HEK293 (cell line): ENCODE results near the gene TAS2R60.
A peak's percentile ranks its signal among the peaks of the same experiment; 100 is the strongest.

ENCODE experiments used
- CTCF ChIA-PET: fragments of 350-600 bp; formaldehyde crosslinking; extraction: SDS; loops from one replicate; lab custom pipeline; 2021; ENCODE audit warnings: antibody characterized with exemption; lab: Yijun Ruan, JAX
- POLR2A ChIA-PET: fragments of 300-600 bp; formaldehyde crosslinking; extraction: SDS; loops from one replicate; lab custom pipeline; 2020; ENCODE audit warnings: antibody characterized with exemption, inconsistent platforms; lab: Yijun Ruan, JAX
- H3K27ac ChIP-seq: fragments of 200-500 bp; sonication (Bioruptor generic); 2 replicates; pipeline ENCODE4 v1.5.1; 2014; ENCODE audit warnings: low read depth, low read length, control low read depth, inconsistent platforms; ENCODE audit errors: extremely low read depth
- H3K36me3 ChIP-seq, 2 experiments: fragments of 200-500 bp in 1 of 2; sonication (Bioruptor generic) in 1 of 2; 1 replicate in 1 of 2; 2 replicates in 1 of 2; pipeline ENCODE4 v1.5.1; 2014 to 2017; ENCODE audit warnings: inconsistent platforms in 2 of 2, low read length in 2 of 2; ENCODE audit not compliant: control insufficient read depth in 2 of 2, insufficient read depth in 1 of 2
- H3K4me1 ChIP-seq: fragments of 200-500 bp; sonication (Bioruptor generic); 2 replicates; pipeline ENCODE4 v1.5.1; 2014; ENCODE audit warnings: mild to moderate bottlenecking, low read length, inconsistent platforms; ENCODE audit not compliant: control insufficient read depth, insufficient read depth
- H3K4me3 ChIP-seq: 2 replicates; pipeline ENCODE4 v1.5.1; 2011; ENCODE audit warnings: low read depth, mild to moderate bottlenecking, control low read depth, low read length, moderate library complexity
- H3K9me3 ChIP-seq: fragments of 200-500 bp; sonication (Bioruptor generic); 2 replicates; pipeline ENCODE4 v1.5.1; 2014; ENCODE audit warnings: low read depth, low read length, inconsistent platforms; ENCODE audit not compliant: control insufficient read depth, insufficient read depth
- ATF2 ChIP-seq: fragments of 450-650 bp; formaldehyde crosslinking; IDR thresholded peaks from 2 replicates; pipeline ENCODE4 v1.5.1; 2016; ENCODE audit warnings: missing biosample characterization, missing genetic modification characterization, low read depth
- BCL11A ChIP-seq: fragments of 450-650 bp; formaldehyde crosslinking; IDR thresholded peaks from 2 replicates; pipeline ENCODE4 v1.5.1; 2016; ENCODE audit warnings: low read depth, missing biosample characterization, missing genetic modification characterization
- EGR2 ChIP-seq: fragments of 450-650 bp; formaldehyde crosslinking; IDR thresholded peaks from 2 replicates; pipeline ENCODE4 v1.5.1; 2016; ENCODE audit warnings: low read depth, missing biosample characterization, missing genetic modification characterization
- KLF9 ChIP-seq: fragments of 450-650 bp; formaldehyde crosslinking; IDR thresholded peaks from 2 replicates; pipeline ENCODE4 v1.5.1; 2016; ENCODE audit warnings: missing biosample characterization, missing genetic modification characterization, low read depth
- MYNN ChIP-seq: fragments of 450-650 bp; formaldehyde crosslinking; IDR thresholded peaks from 2 replicates; pipeline ENCODE4 v1.5.1; 2016; ENCODE audit warnings: missing biosample characterization, missing genetic modification characterization, borderline replicate concordance
- PRDM2 ChIP-seq: fragments of 450-650 bp; formaldehyde crosslinking; IDR thresholded peaks from 2 replicates; pipeline ENCODE4 v1.5.1; 2016; ENCODE audit warnings: missing biosample characterization, missing genetic modification characterization, borderline replicate concordance
- SALL2 ChIP-seq: fragments of 450-650 bp; formaldehyde crosslinking; IDR thresholded peaks from 2 replicates; pipeline ENCODE4 v1.5.0; 2017; ENCODE audit warnings: missing biosample characterization, mild to moderate bottlenecking, missing genetic modification characterization, borderline replicate concordance
- SETDB1 ChIP-seq: IDR thresholded peaks from one replicate; pipeline ENCODE4 v1.6.1; 2017; ENCODE audit warnings: mild to moderate bottlenecking, low read length, moderate library complexity, mixed read lengths; ENCODE audit not compliant: insufficient read length
- ZBTB17 ChIP-seq: fragments of 450-650 bp; formaldehyde crosslinking; IDR thresholded peaks from 2 replicates; pipeline ENCODE4 v1.5.1; 2016; ENCODE audit warnings: missing biosample characterization, missing genetic modification characterization
- ZFHX2 ChIP-seq: fragments of 450-650 bp; formaldehyde crosslinking; conservative IDR thresholded peaks from 2 replicates; pipeline ENCODE4 v1.5.1; 2016; ENCODE audit warnings: missing biosample characterization, missing genetic modification characterization
- ZFP69B ChIP-seq: fragments of 450-650 bp; formaldehyde crosslinking; IDR thresholded peaks from 2 replicates; pipeline ENCODE4 v1.5.1; 2016; ENCODE audit warnings: missing biosample characterization, missing genetic modification characterization
- ZNF16 ChIP-seq: fragments of 450-650 bp; formaldehyde crosslinking; IDR thresholded peaks from 2 replicates; pipeline ENCODE4 v1.5.1; 2016; ENCODE audit warnings: low read depth, missing biosample characterization, missing genetic modification characterization
- ZNF19 ChIP-seq: fragments of 450-650 bp; formaldehyde crosslinking; IDR thresholded peaks from 2 replicates; pipeline ENCODE4; 2016; ENCODE audit warnings: missing biosample characterization, missing genetic modification characterization, low read depth
- ZNF214 ChIP-seq: fragments of 450-650 bp; formaldehyde crosslinking; IDR thresholded peaks from 2 replicates; pipeline ENCODE4 v1.5.1; 2017; ENCODE audit warnings: missing biosample characterization, mild to moderate bottlenecking, missing genetic modification characterization, borderline replicate concordance
- ZNF324 ChIP-seq: fragments of 450-650 bp; formaldehyde crosslinking; IDR thresholded peaks from 2 replicates; pipeline ENCODE4 v1.5.1; 2016; ENCODE audit warnings: missing biosample characterization, missing genetic modification characterization
- ZNF341 ChIP-seq: fragments of 450-650 bp; formaldehyde crosslinking; IDR thresholded peaks from 2 replicates; pipeline ENCODE4; 2016; ENCODE audit warnings: low read depth, missing biosample characterization, missing genetic modification characterization
- ZNF514 ChIP-seq: fragments of 450-650 bp; formaldehyde crosslinking; IDR thresholded peaks from 2 replicates; pipeline ENCODE4 v1.5.1; 2016; ENCODE audit warnings: missing biosample characterization, missing genetic modification characterization
- ZNF580 ChIP-seq: fragments of 450-650 bp; formaldehyde crosslinking; IDR thresholded peaks from 2 replicates; pipeline ENCODE4 v1.5.1; 2016; ENCODE audit warnings: missing biosample characterization, missing genetic modification characterization
- ZNF792 ChIP-seq: fragments of 450-650 bp; formaldehyde crosslinking; IDR thresholded peaks from 2 replicates; pipeline ENCODE4 v1.5.1; 2016; ENCODE audit warnings: missing biosample characterization, missing genetic modification characterization
- ZNF837 ChIP-seq: fragments of 450-650 bp; formaldehyde crosslinking; IDR thresholded peaks from 2 replicates; pipeline ENCODE4 v1.5.1; 2016; ENCODE audit warnings: missing biosample characterization, missing genetic modification characterization
- TF ChIP-seq, protein P1 (sequence below): fragments of 450-650 bp; IDR thresholded peaks from 2 replicates; pipeline ENCODE4 v1.5.1; 2018; ENCODE audit warnings: missing biosample characterization, missing genetic modification characterization
- TF ChIP-seq, protein P2 (sequence below): fragments of 450-650 bp; formaldehyde crosslinking; IDR thresholded peaks from 2 replicates; pipeline ENCODE4 v1.5.1; 2016; ENCODE audit warnings: missing biosample characterization, missing genetic modification characterization
- TF ChIP-seq, protein P3 (sequence below): fragments of 450-650 bp; IDR thresholded peaks from 2 replicates; pipeline ENCODE4 v1.5.1; 2018; ENCODE audit warnings: missing biosample characterization, mild to moderate bottlenecking, missing genetic modification characterization

The TAS2R60 gene

DNA sequence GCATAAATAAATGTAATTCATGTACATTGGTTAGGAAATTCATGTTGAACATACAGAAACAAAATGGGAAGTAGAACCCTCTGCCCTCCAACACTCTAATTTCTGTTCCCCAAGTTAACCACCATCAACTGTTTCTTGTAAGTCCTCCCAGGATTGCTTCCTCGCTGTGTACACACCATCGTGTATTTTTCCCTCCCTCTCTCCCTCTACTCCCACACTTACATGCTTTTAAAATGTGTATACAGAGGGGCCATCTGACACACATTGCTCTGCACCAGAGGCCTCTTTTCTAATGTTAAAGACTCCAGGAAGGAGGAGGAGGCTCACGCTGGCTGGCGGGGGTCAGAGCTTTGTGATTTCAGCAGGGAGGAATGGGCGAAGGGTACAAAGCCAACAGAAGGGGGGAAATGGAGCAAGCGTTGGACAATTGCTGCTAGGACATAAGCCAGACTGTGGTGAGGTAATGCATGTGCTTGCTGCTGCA, 32.7 kb upstream of the TAS2R60 start:
- peaks cover 2% of the 10 kb centered on the region; the same call in 1 of the 2 replicates for H3K4me1 ChIP-seq

More for the DNA sequence above, 32.7 kb upstream of the TAS2R60 start:
- TF ChIP-seq SETDB1 (no peak), ZBTB17 (tag by site-specific recombination) (no peak), ZNF16 (no peak), ATF2 (tag by site-specific recombination) (no peak), ZNF837 (tag by site-specific recombination) (no peak), EGR2 (peak; percentile 39; the same call in 1 of the 2 replicates), ZNF580 (no peak), PRDM2 (tag by site-specific recombination) (no peak), KLF9 (no peak), ZNF514 (tag by site-specific recombination) (no peak), ZNF341 (tag by site-specific recombination) (peak; percentile 52; the same call in 1 of the 2 replicates), ZNF19 (tag by site-specific recombination) (no peak), SALL2 (tag by site-specific recombination) (no peak), MYNN (tag by site-specific recombination) (no peak), ZNF214 (tag by site-specific recombination) (no peak), ZFP69B (tag by site-specific recombination) (no peak), ZNF324 (no peak), BCL11A (no peak), ZNF792 (no peak), ZFHX2 (tag by site-specific recombination) (peak; percentile 37; the same call in 1 of the 2 replicates)
- TF ChIP-seq, protein P1, sequence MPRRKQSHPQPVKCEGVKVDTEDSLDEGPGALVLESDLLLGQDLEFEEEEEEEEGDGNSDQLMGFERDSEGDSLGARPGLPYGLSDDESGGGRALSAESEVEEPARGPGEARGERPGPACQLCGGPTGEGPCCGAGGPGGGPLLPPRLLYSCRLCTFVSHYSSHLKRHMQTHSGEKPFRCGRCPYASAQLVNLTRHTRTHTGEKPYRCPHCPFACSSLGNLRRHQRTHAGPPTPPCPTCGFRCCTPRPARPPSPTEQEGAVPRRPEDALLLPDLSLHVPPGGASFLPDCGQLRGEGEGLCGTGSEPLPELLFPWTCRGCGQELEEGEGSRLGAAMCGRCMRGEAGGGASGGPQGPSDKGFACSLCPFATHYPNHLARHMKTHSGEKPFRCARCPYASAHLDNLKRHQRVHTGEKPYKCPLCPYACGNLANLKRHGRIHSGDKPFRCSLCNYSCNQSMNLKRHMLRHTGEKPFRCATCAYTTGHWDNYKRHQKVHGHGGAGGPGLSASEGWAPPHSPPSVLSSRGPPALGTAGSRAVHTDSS (tag by site-specific recombination): no peak
- TF ChIP-seq, protein P2, sequence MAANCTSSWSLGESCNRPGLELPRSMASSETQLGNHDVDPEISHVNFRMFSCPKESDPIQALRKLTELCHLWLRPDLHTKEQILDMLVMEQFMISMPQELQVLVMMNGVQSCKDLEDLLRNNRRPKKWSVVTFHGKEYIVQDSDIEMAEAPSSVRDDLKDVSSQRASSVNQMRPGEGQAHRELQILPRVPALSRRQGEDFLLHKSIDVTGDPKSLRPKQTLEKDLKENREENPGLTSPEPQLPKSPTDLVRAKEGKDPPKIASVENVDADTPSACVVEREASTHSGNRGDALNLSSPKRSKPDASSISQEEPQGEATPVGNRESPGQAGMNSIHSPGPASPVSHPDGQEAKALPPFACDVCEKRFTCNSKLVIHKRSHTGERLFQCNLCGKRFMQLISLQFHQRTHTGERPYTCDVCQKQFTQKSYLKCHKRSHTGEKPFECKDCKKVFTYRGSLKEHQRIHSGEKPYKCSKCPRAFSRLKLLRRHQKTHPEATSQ: no peak
- TF ChIP-seq, protein P3, sequence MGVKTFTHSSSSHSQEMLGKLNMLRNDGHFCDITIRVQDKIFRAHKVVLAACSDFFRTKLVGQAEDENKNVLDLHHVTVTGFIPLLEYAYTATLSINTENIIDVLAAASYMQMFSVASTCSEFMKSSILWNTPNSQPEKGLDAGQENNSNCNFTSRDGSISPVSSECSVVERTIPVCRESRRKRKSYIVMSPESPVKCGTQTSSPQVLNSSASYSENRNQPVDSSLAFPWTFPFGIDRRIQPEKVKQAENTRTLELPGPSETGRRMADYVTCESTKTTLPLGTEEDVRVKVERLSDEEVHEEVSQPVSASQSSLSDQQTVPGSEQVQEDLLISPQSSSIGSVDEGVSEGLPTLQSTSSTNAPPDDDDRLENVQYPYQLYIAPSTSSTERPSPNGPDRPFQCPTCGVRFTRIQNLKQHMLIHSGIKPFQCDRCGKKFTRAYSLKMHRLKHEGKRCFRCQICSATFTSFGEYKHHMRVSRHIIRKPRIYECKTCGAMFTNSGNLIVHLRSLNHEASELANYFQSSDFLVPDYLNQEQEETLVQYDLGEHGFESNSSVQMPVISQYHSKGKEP (tag by site-specific recombination): no peak
- TF ChIP-seq, all 188 proteins: peak for 3
- Histone ChIP-seq H3K9me3 (no peaks in the 10 kb centered on the region), H3K27ac (no peak overlapping the region), H3K4me3 (no peak overlapping the region), H3K36me3 (no peaks in the 10 kb centered on the region)
- ChIA-PET POLR2A (no interaction called here), CTCF (interaction anchor here (0.6 to 1.5 kb wide), 3 partner anchors 54 to 1072 kb away, joined by 3 to 5 read pairs (median 4); no protein-coding TSS in a partner anchor)
